ENCODE measurements around the gene ERI3.

The ERI3 gene

GRCh38 chr1:44377925-44378784, 23.1 kb upstream of the ERI3 start:
- no peak overlapping the region for H3K9ac ChIP-seq (ENCODE audit: low read depth, low read length)
- no peaks in the 10 kb centered on the region for H4K20me1 ChIP-seq (ENCODE audit: insufficient read depth, low read length)
- peaks cover 16% of the 10 kb centered on the region for H3K27me3 ChIP-seq (ENCODE audit: insufficient read depth, low read length, poor library complexity)
- H3K36me3 ChIP-seq (ENCODE audit: insufficient read depth, low read length) = no peaks in the 10 kb centered on the region
- DNase-seq (peak; percentile 50), ATAC-seq (ENCODE audit: insufficient read depth, low read depth) (peak; percentile 54; the same call in 1 of the 3 replicates)
- H3K27ac ChIP-seq (ENCODE audit: low read length) = no peak overlapping the region
- H3K9me3 ChIP-seq (ENCODE audit: insufficient read depth, low read length, severe bottlenecking) = no peaks in the 10 kb centered on the region
- no peak for TF ChIP-seq EZH2 (IDR thresholded peaks at IDR 0.05; ENCODE audit: borderline replicate concordance, low read depth, low read length, severe bottlenecking)
- TF ChIP-seq, protein P1, sequence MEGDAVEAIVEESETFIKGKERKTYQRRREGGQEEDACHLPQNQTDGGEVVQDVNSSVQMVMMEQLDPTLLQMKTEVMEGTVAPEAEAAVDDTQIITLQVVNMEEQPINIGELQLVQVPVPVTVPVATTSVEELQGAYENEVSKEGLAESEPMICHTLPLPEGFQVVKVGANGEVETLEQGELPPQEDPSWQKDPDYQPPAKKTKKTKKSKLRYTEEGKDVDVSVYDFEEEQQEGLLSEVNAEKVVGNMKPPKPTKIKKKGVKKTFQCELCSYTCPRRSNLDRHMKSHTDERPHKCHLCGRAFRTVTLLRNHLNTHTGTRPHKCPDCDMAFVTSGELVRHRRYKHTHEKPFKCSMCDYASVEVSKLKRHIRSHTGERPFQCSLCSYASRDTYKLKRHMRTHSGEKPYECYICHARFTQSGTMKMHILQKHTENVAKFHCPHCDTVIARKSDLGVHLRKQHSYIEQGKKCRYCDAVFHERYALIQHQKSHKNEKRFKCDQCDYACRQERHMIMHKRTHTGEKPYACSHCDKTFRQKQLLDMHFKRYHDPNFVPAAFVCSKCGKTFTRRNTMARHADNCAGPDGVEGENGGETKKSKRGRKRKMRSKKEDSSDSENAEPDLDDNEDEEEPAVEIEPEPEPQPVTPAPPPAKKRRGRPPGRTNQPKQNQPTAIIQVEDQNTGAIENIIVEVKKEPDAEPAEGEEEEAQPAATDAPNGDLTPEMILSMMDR (IDR thresholded peaks at IDR 0.05; ENCODE audit: borderline replicate concordance, extremely low read depth, low read length, poor library complexity, severe bottlenecking) = peak; percentile 73
- no peaks in the 10 kb centered on the region for H3K79me2 ChIP-seq (ENCODE audit: insufficient read depth, low read length)
- no peaks in the 10 kb centered on the region for H3K4me1 ChIP-seq (ENCODE audit: insufficient read depth, low read length)
- H3K4me2 ChIP-seq (ENCODE audit: insufficient read depth, low read length) = no peak overlapping the region
- no peak overlapping the region for H2AFZ ChIP-seq (ENCODE audit: low read depth, low read length)
- no peak overlapping the region for H3K4me3 ChIP-seq (ENCODE audit: low read depth in 1 of 2, low read length in 2 of 2)

DNA sequence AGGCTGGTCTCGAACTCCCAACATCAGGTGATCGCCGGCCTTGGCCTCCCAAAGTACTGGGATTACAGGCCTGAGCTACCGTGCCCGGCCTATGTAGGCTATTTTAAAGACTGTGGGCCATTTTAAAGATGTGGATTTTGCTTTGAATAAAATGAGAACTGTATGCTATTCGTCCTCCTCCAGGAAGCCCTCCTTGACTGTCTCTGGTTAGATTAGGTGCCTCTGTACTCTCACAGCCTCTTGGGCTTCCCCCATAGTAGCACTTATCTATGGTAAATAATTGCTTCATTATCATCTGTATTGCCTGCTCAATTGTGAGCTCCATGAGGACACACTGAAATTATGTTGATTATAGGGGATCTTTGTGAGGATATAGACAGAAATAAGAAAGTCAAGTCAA, 20.5 kb upstream of the ERI3 start:
- no peak overlapping the region for H3K4me2 ChIP-seq (ENCODE audit: insufficient read depth, low read length)
- H3K79me2 ChIP-seq (ENCODE audit: insufficient read depth, low read length) = no peaks in the 10 kb centered on the region
- DNase-seq (no peak), ATAC-seq (ENCODE audit: insufficient read depth, low read depth) (no peak)
- H3K9me3 ChIP-seq (ENCODE audit: insufficient read depth, low read length, severe bottlenecking) = no peaks in the 10 kb centered on the region
- H3K4me3 ChIP-seq (ENCODE audit: low read depth in 1 of 2, low read length in 2 of 2) = no peak overlapping the region
- H3K9ac ChIP-seq (ENCODE audit: low read depth, low read length) = no peak overlapping the region
- no peaks in the 10 kb centered on the region for H3K36me3 ChIP-seq (ENCODE audit: insufficient read depth, low read length)
- no peak for TF ChIP-seq EZH2 (IDR thresholded peaks at IDR 0.05; ENCODE audit: borderline replicate concordance, low read depth, low read length, severe bottlenecking)
- TF ChIP-seq, protein P1 (IDR thresholded peaks at IDR 0.05; ENCODE audit: borderline replicate concordance, extremely low read depth, low read length, poor library complexity, severe bottlenecking) = no peak
- no peak overlapping the region for H3K27ac ChIP-seq (ENCODE audit: low read length)
- H2AFZ ChIP-seq (ENCODE audit: low read depth, low read length) = no peak overlapping the region
- H3K27me3 ChIP-seq (ENCODE audit: insufficient read depth, low read length, poor library complexity) = peaks cover 2% of the 10 kb centered on the region
- no peaks in the 10 kb centered on the region for H4K20me1 ChIP-seq (ENCODE audit: insufficient read depth, low read length)
- no peaks in the 10 kb centered on the region for H3K4me1 ChIP-seq (ENCODE audit: insufficient read depth, low read length)

DNA sequence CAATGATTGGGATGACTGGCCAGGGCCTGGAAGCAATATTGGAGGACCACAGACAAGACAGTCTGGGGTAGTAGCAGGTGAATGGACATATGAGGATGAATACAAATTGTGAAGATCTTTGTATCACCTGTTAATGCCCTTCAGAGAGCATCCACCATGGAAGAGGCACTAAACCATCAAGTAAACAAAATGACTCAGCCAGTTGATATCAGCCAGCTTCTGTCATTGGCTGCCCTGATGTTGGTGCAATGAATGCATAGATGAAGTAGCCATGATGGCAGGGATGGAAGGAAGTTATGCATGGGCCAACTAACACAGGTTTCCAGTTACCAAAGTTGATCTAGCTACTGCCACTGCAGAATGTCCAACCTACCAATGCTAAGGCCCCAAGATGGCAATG, 16.1 kb upstream of the ERI3 start:
- H4K20me1 ChIP-seq (ENCODE audit: insufficient read depth, low read length) = no peaks in the 10 kb centered on the region
- H3K4me2 ChIP-seq (ENCODE audit: insufficient read depth, low read length) = no peak overlapping the region
- ATAC-seq (ENCODE audit: insufficient read depth, low read depth) (no peak), DNase-seq (no peak)
- peaks cover 11% of the 10 kb centered on the region for H3K27me3 ChIP-seq (ENCODE audit: insufficient read depth, low read length, poor library complexity)
- TF ChIP-seq, protein P1 (IDR thresholded peaks at IDR 0.05; ENCODE audit: borderline replicate concordance, extremely low read depth, low read length, poor library complexity, severe bottlenecking) = no peak
- no peak for TF ChIP-seq EZH2 (IDR thresholded peaks at IDR 0.05; ENCODE audit: borderline replicate concordance, low read depth, low read length, severe bottlenecking)
- H3K4me3 ChIP-seq (ENCODE audit: low read depth in 1 of 2, low read length in 2 of 2) = no peak overlapping the region
- H3K9ac ChIP-seq (ENCODE audit: low read depth, low read length) = no peak overlapping the region
- no peaks in the 10 kb centered on the region for H3K9me3 ChIP-seq (ENCODE audit: insufficient read depth, low read length, severe bottlenecking)
- H3K4me1 ChIP-seq (ENCODE audit: insufficient read depth, low read length) = no peaks in the 10 kb centered on the region
- H3K27ac ChIP-seq (ENCODE audit: low read length) = no peak overlapping the region
- H3K79me2 ChIP-seq (ENCODE audit: insufficient read depth, low read length) = no peaks in the 10 kb centered on the region
- H2AFZ ChIP-seq (ENCODE audit: low read depth, low read length) = no peak overlapping the region
- H3K36me3 ChIP-seq (ENCODE audit: insufficient read depth, low read length) = no peaks in the 10 kb centered on the region

Measured in DND-41 (cell line).